Keratinocyte (primary cell): ENCODE results near the gene SLC44A5. TPM values are rescaled to one million over a fixed set of nuclear protein-coding genes. Genes with fewer than 3 reads are reported as not detected.
A peak's percentile ranks its signal among the peaks of the same experiment; 100 is the strongest.

ENCODE experiments used
- DNase-seq: peaks from one replicate; pipeline ENCODE4 v3.0.0-alpha.2; 2011; ENCODE audit warnings: low read depth, missing footprints, low spot score
- FAIRE-seq: peaks from 2 replicates; lab custom pipeline; 2011; peaks lifted over from hg19 to GRCh38; lab: Jason Lieb, UNC
- H2AFZ ChIP-seq: 2 replicates; pipeline ENCODE4 v1.6.0; 2012; ENCODE audit warnings: low read length, control low read depth, inconsistent platforms; ENCODE audit not compliant: control insufficient read depth
- H3K27ac ChIP-seq: 2 replicates; pipeline ENCODE4 v1.5.1; 2011; ENCODE audit warnings: low read length; ENCODE audit not compliant: control insufficient read depth, insufficient read depth
- H3K27me3 ChIP-seq: 3 replicates; pipeline ENCODE4 v1.6.0; 2011; ENCODE audit warnings: low read length; ENCODE audit not compliant: control insufficient read depth, insufficient read depth; ENCODE audit errors: extremely low read depth
- H3K36me3 ChIP-seq, 2 experiments: 2 replicates in 1 of 2; 3 replicates in 1 of 2; pipeline ENCODE4 v1.5.1; 2011; ENCODE audit warnings: low read length in 2 of 2, mild to moderate bottlenecking in 1 of 2; ENCODE audit not compliant: control insufficient read depth in 2 of 2, insufficient read depth in 2 of 2; ENCODE audit errors: extremely low read depth in 1 of 2
- H3K4me1 ChIP-seq: 3 replicates; pipeline ENCODE4 v1.5.1; 2011; ENCODE audit warnings: low read length; ENCODE audit not compliant: control insufficient read depth, insufficient read depth; ENCODE audit errors: extremely low read depth
- H3K4me2 ChIP-seq: 3 replicates; pipeline ENCODE4 v1.6.0; 2011; ENCODE audit warnings: low read depth, low read length; ENCODE audit not compliant: control insufficient read depth, insufficient read depth; ENCODE audit errors: extremely low read depth
- H3K4me3 ChIP-seq, 3 experiments: fragments of 200-600 bp in 1 of 3; sonication (generic) in 1 of 3; 2 replicates in 2 of 3; 3 replicates in 1 of 3; pipeline ENCODE4 v1.5.1; 2011 to 2016; ENCODE audit warnings: low read length in 3 of 3, mild to moderate bottlenecking in 3 of 3, control low read depth in 2 of 3, inconsistent platforms in 1 of 3, low read depth in 1 of 3, mixed read lengths in 1 of 3, mixed run types in 1 of 3, moderate library complexity in 1 of 3; ENCODE audit not compliant: control insufficient read depth in 2 of 3, insufficient read depth in 2 of 3; ENCODE audit errors: extremely low read depth in 1 of 3
- H3K79me2 ChIP-seq: 2 replicates; pipeline ENCODE4 v1.6.0; 2012; ENCODE audit warnings: low read length; ENCODE audit not compliant: control insufficient read depth, insufficient read depth
- H3K9ac ChIP-seq: 3 replicates; pipeline ENCODE4 v1.6.0; 2011; ENCODE audit warnings: low read length; ENCODE audit not compliant: control insufficient read depth, insufficient read depth; ENCODE audit errors: extremely low read depth
- H3K9me1 ChIP-seq: 3 replicates; pipeline ENCODE4 v1.6.0; 2011; ENCODE audit warnings: low read length; ENCODE audit not compliant: control insufficient read depth, insufficient read depth; ENCODE audit errors: extremely low read depth
- H3K9me3 ChIP-seq: 2 replicates; pipeline ENCODE4 v1.5.1; 2012; ENCODE audit warnings: low read depth, low read length; ENCODE audit not compliant: control insufficient read depth
- H4K20me1 ChIP-seq: 3 replicates; pipeline ENCODE4 v1.6.0; 2011; ENCODE audit warnings: low read length; ENCODE audit not compliant: control insufficient read depth, insufficient read depth; ENCODE audit errors: extremely low read depth
- CTCF ChIP-seq, 3 experiments: IDR thresholded peaks in 1 of 3; conservative IDR thresholded peaks in 1 of 3; optimal IDR thresholded peaks in 1 of 3; 2 replicates in 2 of 3; 3 replicates in 1 of 3; pipeline versions ENCODE3 to v1.5.1; 2011; ENCODE audit warnings: low read length in 3 of 3, mild to moderate bottlenecking in 3 of 3, moderate library complexity in 2 of 3, control low read depth in 1 of 3, inconsistent platforms in 1 of 3; ENCODE audit not compliant: insufficient read depth in 2 of 3; ENCODE audit errors: extremely low read depth in 1 of 3
- EZH2 ChIP-seq: IDR thresholded peaks from one replicate; pipeline ENCODE4 v1.6.1; 2012; ENCODE audit warnings: inconsistent platforms, mild to moderate bottlenecking, low read length, moderate library complexity
- dilution Hi-C: fragments of 300-500 bp; cut with MboI; formaldehyde crosslinking; loops from one replicate; pipeline ENCODE4 v1.7.0; 2020; ENCODE audit warnings: low sequenced_read_pairs; ENCODE audit not compliant: extremely low pct_ligation_motif_present
- polyA plus RNA-seq, 5 experiments: library from polyadenylated mRNA; depleted of rRNA in 3 of 5; stranded (reverse) in 3 of 5; stranded (forward) in 1 of 5; unstranded in 1 of 5; fragments of >200 nt; gene quantifications; 1 replicate in 1 of 5; 2 replicates in 3 of 5; 3 replicates in 1 of 5; pipeline versions ENCODE4 v1.2.1 to v1.2.3, GENCODE V29; 2011 to 2012; ENCODE audit warnings: missing spikeins in 2 of 5, low read depth in 1 of 5, low replicate concordance in 1 of 5

Gene SLC44A5
- polyA plus RNA-seq, 1 donor (not counting 4 experiments of a cell fraction or from before 2014, with no cell fraction given): 0.72 TPM

- H3K4me1 ChIP-seq: no peaks in the 10 kb centered on the region
- no peaks in the 10 kb centered on the region for H3K79me2 ChIP-seq
- no peak overlapping the region for H2AFZ ChIP-seq
- H3K27ac ChIP-seq: no peak overlapping the region
- no peaks in the 10 kb centered on the region for H3K9me1 ChIP-seq
- no peaks in the 10 kb centered on the region for H4K20me1 ChIP-seq
- DNase-seq (no peak), FAIRE-seq (no peak)
- TF ChIP-seq EZH2 (no peak), CTCF (optimal IDR thresholded peaks at IDR 0.05 in 1 of 3, IDR thresholded peaks at IDR 0.05 in 1 of 3, conservative IDR thresholded peaks at IDR 0.05 in 1 of 3; ENCODE audit: extremely low read depth in 1 of 3, insufficient read depth in 2 of 3, low read length in 3 of 3) (no peak)
- no peak overlapping the region for H3K4me2 ChIP-seq
- H3K27me3 ChIP-seq: peaks cover 6% of the 10 kb centered on the region
- H3K4me3 ChIP-seq: no peak overlapping the region
- no peak overlapping the region for H3K9ac ChIP-seq
- H3K9me3 ChIP-seq: no peaks in the 10 kb centered on the region
- dilution Hi-C loops: no loop called here
- H3K36me3 ChIP-seq: no peaks in the 10 kb centered on the region
These were observed 29.2 kb upstream of the SLC44A5 start for GRCh38 chr1:75640137-75640536.

- H3K36me3 ChIP-seq: no peaks in the 10 kb centered on the region
- H3K79me2 ChIP-seq: no peaks in the 10 kb centered on the region
- TF ChIP-seq CTCF (optimal IDR thresholded peaks at IDR 0.05 in 1 of 3, IDR thresholded peaks at IDR 0.05 in 1 of 3, conservative IDR thresholded peaks at IDR 0.05 in 1 of 3; ENCODE audit: extremely low read depth in 1 of 3, insufficient read depth in 2 of 3, low read length in 3 of 3): peak in 2 of 3 experiments; percentile 54 to 71
- no peak for TF ChIP-seq EZH2
- H2AFZ ChIP-seq: no peak overlapping the region
- no peak overlapping the region for H3K4me2 ChIP-seq
- no peaks in the 10 kb centered on the region for H3K9me3 ChIP-seq
- no peaks in the 10 kb centered on the region for H3K27me3 ChIP-seq
- H3K9me1 ChIP-seq: no peaks in the 10 kb centered on the region
- H3K27ac ChIP-seq: no peak overlapping the region
- dilution Hi-C loops: no loop called here
- H4K20me1 ChIP-seq: no peaks in the 10 kb centered on the region
- DNase-seq: no peak
- H3K9ac ChIP-seq: no peak overlapping the region
- no peak for FAIRE-seq
- no peaks in the 10 kb centered on the region for H3K4me1 ChIP-seq
- no peak overlapping the region for H3K4me3 ChIP-seq
These were observed 21.5 kb upstream of the SLC44A5 start for GRCh38 chr1:75632350-75632949.
